IPS-11a (cell line): ENCODE measurements around the gene ARHGAP6.
"Not testable (repeated sequence)": the region's sequence is repeated elsewhere in the genome, so short reads cannot be mapped to it uniquely, and the experiment has no call there.

Experiments used
- H3K4me3 ChIP-seq: one replicate; pipeline ENCODE4 v1.5.1; 2013; ENCODE audit warnings: low read depth, low read length, control low read depth

ARHGAP6 gene

GRCh38 chrX:11366998-11367595, 298.6 kb downstream of the ARHGAP6 start:
- no peak overlapping the region for H3K4me3 ChIP-seq

DNA sequence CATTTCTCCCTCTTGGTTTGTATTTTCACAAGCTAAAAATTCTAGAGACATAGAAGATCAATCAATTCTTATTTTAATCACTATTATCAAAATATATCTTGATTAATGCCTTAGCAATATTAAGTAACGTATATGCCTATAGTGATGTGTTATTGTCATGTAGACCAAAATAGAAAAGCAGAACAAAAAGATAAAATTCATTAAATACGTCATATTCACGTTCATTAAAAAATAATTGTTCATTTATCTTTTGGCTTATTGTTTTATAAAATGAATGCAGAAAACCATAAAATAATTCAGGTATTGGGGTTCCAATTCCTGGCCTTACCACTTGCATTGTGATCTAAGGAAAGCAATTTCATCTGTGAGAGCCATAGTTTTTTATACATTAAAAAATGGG, 300.3 kb downstream of the ARHGAP6 start:
- H3K4me3 ChIP-seq, result no peak overlapping the region

DNA sequence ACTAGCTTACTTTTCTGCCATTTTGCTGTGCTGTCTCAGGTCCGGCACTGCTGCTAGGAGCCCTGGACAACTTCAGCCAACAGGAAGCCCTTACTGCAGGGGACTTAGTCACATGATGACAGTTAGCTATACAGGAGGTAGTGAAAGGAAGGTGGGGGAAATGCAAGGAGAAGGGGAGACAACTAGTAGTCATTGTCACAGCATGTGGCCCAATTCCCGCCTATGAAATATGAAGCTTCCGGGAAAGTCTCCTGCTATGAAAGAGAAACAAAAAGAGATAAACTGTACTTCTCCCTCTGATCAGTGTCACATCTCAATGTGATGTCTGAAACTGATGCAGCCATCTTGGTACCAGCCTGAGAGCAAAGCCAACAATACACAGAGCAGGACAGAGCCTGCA, 300.9 kb downstream of the ARHGAP6 start:
- H3K4me3 ChIP-seq, result no peak overlapping the region

DNA sequence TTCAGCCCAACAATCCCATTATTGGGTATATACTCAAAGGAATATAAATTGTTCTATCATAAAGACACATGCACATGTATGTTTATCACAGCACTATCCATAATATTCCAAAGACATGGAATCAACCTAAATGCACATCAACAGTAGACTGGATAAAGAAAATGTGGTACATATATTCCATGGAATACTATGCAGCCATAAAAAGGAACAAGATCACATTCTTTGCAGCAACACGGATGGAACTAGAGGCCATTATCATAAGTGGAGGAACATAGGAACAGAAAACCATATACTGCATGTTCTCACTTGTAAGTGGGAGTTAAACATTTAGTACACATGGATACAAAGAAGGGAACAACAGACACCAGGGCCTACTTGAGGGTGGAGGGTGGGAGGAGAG, 301.9 kb downstream of the ARHGAP6 start:
- not testable (repeated sequence) for H3K4me3 ChIP-seq

GRCh38 chrX:11363069-11363594, 302.6 kb downstream of the ARHGAP6 start:
- no peak overlapping the region for H3K4me3 ChIP-seq

GRCh38 chrX:11361666-11362065, 304.1 kb downstream of the ARHGAP6 start:
- not testable (repeated sequence) for H3K4me3 ChIP-seq

DNA sequence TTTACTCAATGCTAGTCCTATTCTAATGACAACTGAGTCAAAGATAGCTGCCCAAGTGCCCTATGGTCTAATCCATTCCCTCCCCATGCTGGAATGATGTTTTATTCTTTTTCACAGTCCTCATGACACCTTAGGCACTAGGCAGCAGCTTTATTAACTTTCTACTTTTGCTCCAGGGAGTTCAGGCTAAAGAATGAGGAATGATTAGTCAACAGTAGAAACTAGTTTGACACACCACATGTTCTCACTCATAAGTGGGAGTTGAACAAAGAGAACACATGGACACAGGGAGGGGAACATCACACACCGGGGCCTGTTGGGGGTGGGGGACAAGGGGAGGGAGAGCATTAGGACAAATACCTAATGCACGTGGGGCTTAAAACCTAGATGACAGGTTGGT, 309.8 kb downstream of the ARHGAP6 start:
- H3K4me3 ChIP-seq, result not testable (repeated sequence)

DNA sequence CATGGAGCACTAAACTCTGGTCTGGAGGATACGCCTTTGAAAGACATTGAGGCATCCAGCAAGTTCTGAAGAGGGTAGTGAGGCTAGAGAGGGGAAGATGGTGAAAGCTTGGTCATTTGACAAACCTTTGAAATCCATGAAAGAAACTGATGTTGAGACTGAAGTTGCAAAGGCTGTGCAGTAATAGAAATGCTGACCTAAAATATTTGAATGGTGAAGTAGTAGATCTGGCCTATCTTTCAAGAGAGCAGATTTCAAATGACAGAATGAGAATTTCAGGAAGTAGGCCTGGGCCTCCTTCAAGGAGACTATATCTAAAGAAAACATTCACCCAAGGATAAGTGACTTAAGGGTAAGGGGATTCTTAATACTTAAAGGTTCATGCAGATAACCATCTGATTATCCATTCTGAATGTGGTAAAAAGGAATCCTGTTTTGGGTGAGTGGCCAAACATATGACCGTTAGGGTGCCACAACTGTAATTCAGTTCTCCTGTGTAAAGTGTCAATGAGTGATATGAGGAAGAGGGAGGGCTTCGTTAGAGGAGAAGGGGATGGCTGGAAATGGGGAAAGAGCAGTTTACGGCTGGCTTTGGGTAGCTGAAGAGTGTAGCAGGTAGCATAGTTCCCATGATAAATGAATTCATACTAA, 310.3 kb downstream of the ARHGAP6 start:
- H3K4me3 ChIP-seq, result no peak overlapping the region

GRCh38 chrX:11352296-11352741, 313.4 kb downstream of the ARHGAP6 start:
- no peak overlapping the region for H3K4me3 ChIP-seq

- no peak overlapping the region for H3K4me3 ChIP-seq
Measured at GRCh38 chrX:11351375-11352295, 314.1 kb downstream of the ARHGAP6 start.

DNA sequence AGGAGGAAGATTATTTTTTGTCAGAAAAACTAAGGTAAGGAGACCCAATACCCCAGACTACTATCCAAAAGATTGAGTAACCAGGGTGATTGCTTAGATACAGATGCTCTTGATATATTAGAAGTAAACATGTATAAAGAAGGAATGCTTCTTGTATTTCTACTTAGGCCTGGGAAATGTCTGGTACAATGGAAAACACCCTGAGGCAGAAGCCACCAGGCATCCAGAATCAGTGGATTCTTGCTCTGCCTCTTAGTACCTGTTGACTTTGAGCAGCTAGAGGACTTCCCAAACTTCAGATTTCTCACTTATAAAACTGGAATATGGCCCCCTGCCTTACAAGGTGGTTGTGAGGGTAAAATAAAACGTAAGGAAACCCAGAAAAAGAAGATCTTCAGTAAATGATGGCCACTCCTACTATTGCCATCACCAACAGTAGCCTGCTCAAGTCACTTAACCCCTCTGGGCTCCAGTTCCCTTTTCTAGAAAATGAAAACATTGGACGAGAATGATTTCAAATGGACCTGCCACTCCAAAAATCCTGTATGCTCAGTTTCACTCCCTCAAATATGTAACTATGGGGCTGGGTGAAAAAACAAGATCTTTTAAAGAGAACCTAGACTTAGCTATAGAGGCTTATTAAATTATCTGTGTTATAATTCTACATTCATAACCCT, 315.9 kb downstream of the ARHGAP6 start:
- no peak overlapping the region for H3K4me3 ChIP-seq

GRCh38 chrX:11349020-11349419, 316.7 kb downstream of the ARHGAP6 start:
- H3K4me3 ChIP-seq, result no peak overlapping the region

DNA sequence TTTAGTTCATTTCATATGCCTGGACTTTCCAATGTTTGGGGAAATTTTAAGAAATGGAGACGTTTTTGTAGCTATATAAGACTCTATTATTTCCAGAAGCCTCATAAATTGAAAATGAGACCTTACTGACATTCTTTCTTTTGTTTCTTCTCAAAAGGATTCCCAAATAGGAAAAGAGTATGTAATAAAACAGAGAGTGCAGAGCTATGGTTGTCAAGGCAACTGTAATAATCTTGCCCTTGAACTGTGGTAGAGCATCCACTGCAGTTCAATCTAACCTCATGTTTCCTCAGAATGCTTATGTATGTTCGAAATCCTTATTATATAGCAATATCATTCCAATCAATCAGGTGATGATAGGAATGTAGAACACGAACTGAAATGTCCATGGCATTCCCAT, 318.4 kb downstream of the ARHGAP6 start:
- H3K4me3 ChIP-seq, result no peak overlapping the region

DNA sequence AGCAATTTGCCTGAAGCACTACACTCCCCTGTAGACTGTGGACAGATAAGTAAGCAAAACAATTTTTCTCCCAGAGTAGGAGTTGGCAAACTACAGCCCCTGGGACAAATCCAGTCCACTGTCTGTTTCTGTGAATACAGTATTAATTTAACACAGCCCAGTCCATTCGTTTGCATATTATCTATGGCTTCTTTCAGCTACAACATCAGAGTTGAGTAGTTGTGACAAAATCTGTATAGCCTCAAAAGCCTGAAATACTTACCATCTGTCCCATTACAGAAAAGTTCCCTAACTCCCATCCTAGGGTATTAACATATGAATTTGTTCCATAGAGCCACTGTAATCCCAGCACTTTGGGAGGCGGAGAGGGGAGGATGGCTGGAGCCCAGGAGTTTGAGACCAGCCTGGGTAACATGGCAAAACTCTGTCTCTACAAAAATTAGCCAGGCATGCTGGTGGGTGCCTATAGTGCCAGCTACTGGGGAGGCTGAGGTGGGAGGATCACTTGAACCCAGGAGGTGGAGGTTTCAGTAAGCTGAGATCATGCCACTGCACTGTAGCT, 319.5 kb downstream of the ARHGAP6 start:
- H3K4me3 ChIP-seq, result no peak overlapping the region

GRCh38 chrX:11342673-11343072, 323.0 kb downstream of the ARHGAP6 start:
- H3K4me3 ChIP-seq, result no peak overlapping the region

- H3K4me3 ChIP-seq, result no peak overlapping the region
Measured at GRCh38 chrX:11341274-11342201, 324.2 kb downstream of the ARHGAP6 start.

DNA sequence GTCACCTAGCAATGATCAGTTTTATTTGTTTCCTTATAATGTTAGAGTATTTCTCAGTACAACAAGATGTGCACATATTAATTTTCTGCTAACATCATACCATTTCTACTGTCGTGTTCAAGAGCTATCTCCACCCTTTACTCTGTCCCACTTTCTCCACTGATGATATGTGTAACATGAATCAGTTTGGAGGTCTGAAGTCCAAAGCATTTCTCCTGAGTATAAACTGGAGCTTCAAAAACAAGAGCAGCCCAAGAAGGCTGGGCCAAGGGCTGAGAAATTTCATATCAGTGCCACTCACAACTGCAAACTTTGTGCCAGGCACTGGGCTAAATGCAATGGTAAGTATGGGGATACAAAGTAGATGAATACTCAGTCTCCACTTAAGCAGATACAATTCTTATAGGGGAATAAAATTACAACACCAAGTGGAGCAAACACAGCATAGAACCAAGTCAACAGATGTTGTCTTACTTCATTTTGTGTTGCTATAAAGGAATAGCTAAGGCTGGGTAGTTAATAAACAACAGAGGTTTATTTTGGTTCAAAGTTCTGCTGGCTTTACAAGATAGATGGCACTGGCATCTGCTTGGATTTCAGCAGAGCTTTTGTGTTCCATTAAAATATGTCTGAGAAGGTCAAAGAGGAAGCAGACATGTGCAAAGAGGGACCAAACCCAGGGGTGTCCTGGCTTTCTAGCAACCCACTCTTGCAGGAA, 328.3 kb downstream of the ARHGAP6 start:
- no peak overlapping the region for H3K4me3 ChIP-seq

GRCh38 chrX:11336201-11336600, 329.5 kb downstream of the ARHGAP6 start:
- no peak overlapping the region for H3K4me3 ChIP-seq

GRCh38 chrX:11334165-11334564, 331.6 kb downstream of the ARHGAP6 start:
- H3K4me3 ChIP-seq, result no peak overlapping the region
